ENCODE data around the gene GALT. TPM values are rescaled to one million over a fixed set of nuclear protein-coding genes. Genes with fewer than 3 reads are reported as not detected.

GALT gene
- total and polyA plus RNA-seq, 2 of the 13 experiments (the other 11 are each of a cell fraction or from before 2014, with no cell fraction given): 40.4 to 46.3 TPM

DNA sequence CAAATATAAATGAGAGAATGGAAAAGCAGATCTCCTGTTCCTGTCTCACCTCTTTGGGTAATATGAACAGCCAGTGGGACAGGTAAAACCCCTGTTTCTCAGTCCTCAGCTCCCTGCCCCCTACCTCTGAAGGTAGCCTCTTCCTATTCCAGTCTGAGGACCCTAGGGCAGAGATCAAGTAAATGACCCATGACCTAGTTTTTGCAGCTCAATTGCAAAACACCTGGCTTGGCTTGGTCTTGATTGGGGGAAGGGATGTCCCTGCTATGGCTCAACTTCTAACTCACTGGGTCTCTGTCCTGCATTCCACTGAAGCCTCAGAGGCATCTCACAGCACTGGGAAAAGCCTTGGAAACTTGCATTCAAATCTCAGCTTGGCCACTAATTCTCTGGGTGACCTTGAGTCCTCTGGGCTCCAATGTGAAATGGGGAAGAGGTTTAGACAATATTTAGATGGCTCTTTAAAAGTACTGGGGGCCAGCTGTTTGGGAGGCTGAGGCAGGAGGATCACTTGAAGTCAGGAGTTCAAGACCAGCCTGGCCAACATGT is 1.6 kb upstream of the GALT start (continued):
- no peak for TF ChIP-seq SATB2 (CRISPR knock-in tag; IDR thresholded peaks at IDR 0.05)
- TF ChIP-seq TEAD3 (CRISPR knock-in tag; optimal IDR thresholded peaks at IDR 0.05; ENCODE audit: borderline replicate concordance): peak; percentile 90
- peak; percentile 63; the same call in 1 of the 2 replicates for TF ChIP-seq AHDC1 (CRISPR knock-in tag; IDR thresholded peaks at IDR 0.05; ENCODE audit: borderline replicate concordance)
- TF ChIP-seq MED1 (CRISPR knock-in tag; IDR thresholded peaks at IDR 0.05): peak; percentile 89
- TF ChIP-seq ZNF318 (CRISPR knock-in tag; IDR thresholded peaks at IDR 0.05): peak; percentile 66; the same call in 1 of the 2 replicates
- peak; percentile 20 for TF ChIP-seq SMC3 (IDR thresholded peaks at IDR 0.05; ENCODE audit: low read length)
- TF ChIP-seq, protein P1, sequence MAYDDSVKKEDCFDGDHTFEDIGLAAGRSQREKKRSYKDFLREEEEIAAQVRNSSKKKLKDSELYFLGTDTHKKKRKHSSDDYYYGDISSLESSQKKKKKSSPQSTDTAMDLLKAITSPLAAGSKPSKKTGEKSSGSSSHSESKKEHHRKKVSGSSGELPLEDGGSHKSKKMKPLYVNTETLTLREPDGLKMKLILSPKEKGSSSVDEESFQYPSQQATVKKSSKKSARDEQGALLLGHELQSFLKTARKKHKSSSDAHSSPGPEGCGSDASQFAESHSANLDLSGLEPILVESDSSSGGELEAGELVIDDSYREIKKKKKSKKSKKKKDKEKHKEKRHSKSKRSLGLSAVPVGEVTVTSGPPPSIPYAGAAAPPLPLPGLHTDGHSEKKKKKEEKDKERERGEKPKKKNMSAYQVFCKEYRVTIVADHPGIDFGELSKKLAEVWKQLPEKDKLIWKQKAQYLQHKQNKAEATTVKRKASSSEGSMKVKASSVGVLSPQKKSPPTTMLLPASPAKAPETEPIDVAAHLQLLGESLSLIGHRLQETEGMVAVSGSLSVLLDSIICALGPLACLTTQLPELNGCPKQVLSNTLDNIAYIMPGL (CRISPR knock-in tag; IDR thresholded peaks at IDR 0.05; ENCODE audit: borderline replicate concordance in 1 of 2, low read depth in 1 of 2): peak; percentile 47 to 63; a peak in 2 of 4 replicates
- TF ChIP-seq, protein P2, sequence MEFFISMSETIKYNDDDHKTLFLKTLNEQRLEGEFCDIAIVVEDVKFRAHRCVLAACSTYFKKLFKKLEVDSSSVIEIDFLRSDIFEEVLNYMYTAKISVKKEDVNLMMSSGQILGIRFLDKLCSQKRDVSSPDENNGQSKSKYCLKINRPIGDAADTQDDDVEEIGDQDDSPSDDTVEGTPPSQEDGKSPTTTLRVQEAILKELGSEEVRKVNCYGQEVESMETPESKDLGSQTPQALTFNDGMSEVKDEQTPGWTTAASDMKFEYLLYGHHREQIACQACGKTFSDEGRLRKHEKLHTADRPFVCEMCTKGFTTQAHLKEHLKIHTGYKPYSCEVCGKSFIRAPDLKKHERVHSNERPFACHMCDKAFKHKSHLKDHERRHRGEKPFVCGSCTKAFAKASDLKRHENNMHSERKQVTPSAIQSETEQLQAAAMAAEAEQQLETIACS (CRISPR knock-in tag; IDR thresholded peaks at IDR 0.05): no peak
- no peak for TF ChIP-seq SMAD1 (CRISPR knock-in tag; IDR thresholded peaks at IDR 0.05; ENCODE audit: borderline replicate concordance, low read depth)
- TF ChIP-seq HOXA7 (CRISPR knock-in tag; IDR thresholded peaks at IDR 0.05): no peak
- TF ChIP-seq ZNF264 (CRISPR knock-in tag; IDR thresholded peaks at IDR 0.05): 0 out of 2 replicates have a peak, but pooled peaks have one; percentile 42

All from HepG2 (cell line).